ENCODE results near the gene BACH2. TPM values are rescaled to one million over a fixed set of nuclear protein-coding genes. Genes with fewer than 3 reads are reported as not detected.
A peak's percentile ranks its signal among the peaks of the same experiment; 100 is the strongest.

Gene BACH2
- total RNA-seq, 1 donor from 2014 or later, result 90.4 TPM

GRCh38 chr6:90080876-90081481 is 215.7 kb downstream of the BACH2 start:
- Mint-ChIP-seq H3K9me3 (no peaks in the 10 kb centered on the region), H3K36me3 (ENCODE audit: low read depth) (peaks cover 50% of the 10 kb centered on the region), H3K4me1 (peaks cover 96% of the 10 kb centered on the region), H3K4me3 (peak overlapping the region; percentile 84), H3K27ac (peak overlapping the region; percentile 86), H3K27me3 (no peaks in the 10 kb centered on the region)
- CTCF ChIA-PET, result interaction anchor here (1.3 kb wide), 1 partner anchor 136 kb away, joined by 4 read pairs; no protein-coding TSS in a partner anchor
- no peak for TF ChIP-seq CTCF (IDR thresholded peaks at IDR 0.05)
- ATAC-seq (ENCODE audit: low read depth) (peak; percentile 61), DNase-seq (no peak)
- intact Hi-C loops (cut with micrococcal nuclease), result loop anchor here (1.0 to 10.0 kb wide), 9 partner anchors 27 to 396 kb away; partner anchors contain the start of gene CASP8AP2
- POLR2A ChIA-PET, result interaction anchor here (0.6 to 1.4 kb wide), 7 partner anchors 14 to 136 kb away, joined by 3 to 7 read pairs (median 4); no protein-coding TSS in a partner anchor

- ATAC-seq (ENCODE audit: low read depth) (peak; percentile 22), DNase-seq (no peak)
- TF ChIP-seq CTCF (IDR thresholded peaks at IDR 0.05), result no peak
- POLR2A ChIA-PET, result interaction anchor here (0.6 to 1.4 kb wide), 7 partner anchors 15 to 137 kb away, joined by 3 to 7 read pairs (median 4); no protein-coding TSS in a partner anchor
- Mint-ChIP-seq H3K4me1 (peaks cover 95% of the 10 kb centered on the region), H3K4me3 (peak overlapping the region; percentile 84), H3K27me3 (no peaks in the 10 kb centered on the region), H3K36me3 (ENCODE audit: low read depth) (peaks cover 48% of the 10 kb centered on the region), H3K9me3 (no peaks in the 10 kb centered on the region), H3K27ac (peak overlapping the region; percentile 86)
- CTCF ChIA-PET, result interaction anchor here (1.3 kb wide), 1 partner anchor 137 kb away, joined by 4 read pairs; no protein-coding TSS in a partner anchor
- intact Hi-C loops (cut with micrococcal nuclease), result loop anchor here (1.0 to 10.0 kb wide), 11 partner anchors 28 to 397 kb away; partner anchors contain the start of gene CASP8AP2
Measured at GRCh38 chr6:90079560-90080490, 216.8 kb downstream of the BACH2 start.

DNA sequence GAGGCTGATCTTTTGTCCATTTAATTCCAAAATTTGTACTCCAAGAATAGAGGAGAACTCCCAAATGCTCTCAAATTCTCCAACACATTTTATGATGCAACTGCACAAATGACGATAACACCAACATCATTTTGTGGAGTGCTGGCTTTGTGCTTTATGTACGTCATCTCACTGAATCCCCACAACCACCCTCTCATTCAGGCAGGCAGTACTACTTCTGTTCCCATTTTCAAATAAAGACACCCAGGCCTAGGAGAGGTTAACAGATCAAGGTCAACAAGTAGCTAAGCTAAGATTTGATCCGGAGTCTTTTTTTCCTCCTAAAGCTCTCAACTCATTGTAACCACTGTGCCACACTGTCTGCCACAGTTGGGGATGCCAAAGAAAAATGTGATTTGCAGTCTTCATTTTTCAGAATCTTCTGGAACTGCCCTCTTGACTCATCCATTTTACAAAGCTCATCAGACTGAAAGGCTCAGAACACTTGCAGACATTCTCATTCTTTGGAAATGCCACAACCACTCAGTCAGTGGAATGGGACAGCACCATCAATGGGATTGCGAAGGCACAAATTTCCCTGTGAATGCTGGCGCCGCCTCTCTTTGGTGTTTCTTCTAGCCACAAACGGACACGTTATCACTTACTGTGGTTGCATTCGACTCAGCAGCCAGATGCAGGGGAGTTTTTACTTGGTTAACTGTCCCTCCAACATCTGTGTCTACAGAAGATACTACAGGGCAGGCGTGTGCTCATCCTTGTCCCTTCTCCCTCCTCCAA is 217.9 kb downstream of the BACH2 start:
- Mint-ChIP-seq H3K27ac (peak overlapping the region; percentile 86), H3K9me3 (no peaks in the 10 kb centered on the region), H3K4me1 (peaks cover 95% of the 10 kb centered on the region), H3K27me3 (no peaks in the 10 kb centered on the region), H3K36me3 (ENCODE audit: low read depth) (peaks cover 51% of the 10 kb centered on the region), H3K4me3 (peak overlapping the region; percentile 84)
- CTCF ChIA-PET, result interaction anchor here (0.8 kb wide), 1 partner anchor 138 kb away, joined by 3 read pairs; no protein-coding TSS in a partner anchor
- ATAC-seq (ENCODE audit: low read depth) (no peak), DNase-seq (no peak)
- POLR2A ChIA-PET, result interaction anchor here (0.8 to 1.1 kb wide), 4 partner anchors 9 to 140 kb away, joined by 3 to 5 read pairs (median 4); no protein-coding TSS in a partner anchor
- TF ChIP-seq CTCF (IDR thresholded peaks at IDR 0.05), result no peak
- intact Hi-C loops (cut with micrococcal nuclease), result loop anchor here (10.0 kb wide), 2 partner anchors 54 to 134 kb away; no protein-coding TSS in a partner anchor

DNA sequence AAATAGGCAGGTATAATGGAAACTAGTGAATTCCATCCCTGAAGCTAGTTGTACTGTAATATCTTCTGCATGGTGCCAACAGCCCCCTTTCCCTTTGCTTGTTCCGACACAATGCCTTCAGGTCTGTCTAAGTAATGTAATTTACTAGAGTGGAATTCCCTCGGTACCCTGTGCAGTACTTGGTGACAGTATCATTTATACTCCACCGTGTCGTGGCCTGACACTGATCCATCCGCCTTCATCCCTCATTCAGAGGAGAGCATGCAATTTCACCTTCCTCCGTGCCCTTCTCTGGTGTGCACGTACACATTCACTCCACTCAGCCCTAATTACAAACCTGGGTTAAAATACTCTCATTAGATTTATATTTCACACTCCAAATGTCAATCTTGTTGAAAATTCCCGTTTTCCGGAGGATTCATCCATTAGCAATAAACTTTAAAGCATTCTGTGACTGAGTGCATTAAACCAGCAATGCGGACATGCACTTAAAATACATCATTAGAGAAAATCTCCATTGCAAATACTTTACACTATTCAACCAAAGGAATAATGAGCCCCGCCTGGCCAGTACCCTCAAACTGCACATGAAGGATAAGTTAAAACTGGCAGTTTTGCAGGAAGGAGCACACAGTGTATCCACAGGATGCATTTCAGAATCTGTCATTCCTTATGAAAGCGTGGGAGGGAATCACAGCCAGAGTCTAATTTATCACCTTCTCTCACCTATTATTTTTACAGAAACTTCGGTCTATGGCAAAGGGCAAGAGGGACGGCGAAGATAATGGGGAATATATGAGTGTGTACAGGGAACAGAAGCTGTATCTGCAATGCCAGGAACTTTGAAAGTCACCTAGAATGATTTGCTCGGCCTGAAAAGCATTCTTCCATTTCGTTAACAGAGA is 219.9 kb downstream of the BACH2 start:
- H3K27me3 Mint-ChIP-seq, result no peaks in the 10 kb centered on the region
- intact Hi-C loops (cut with micrococcal nuclease), result loop anchor here (10.0 kb wide), 2 partner anchors 52 to 132 kb away; no protein-coding TSS in a partner anchor
- ATAC-seq (ENCODE audit: low read depth) (no peak), DNase-seq (no peak)
- no peak overlapping the region for H3K4me3 Mint-ChIP-seq
- H3K27ac Mint-ChIP-seq, result peak overlapping the region; percentile 27
- H3K4me1 Mint-ChIP-seq, result peaks cover 97% of the 10 kb centered on the region
- H3K36me3 Mint-ChIP-seq (ENCODE audit: low read depth), result peaks cover 62% of the 10 kb centered on the region
- no peaks in the 10 kb centered on the region for H3K9me3 Mint-ChIP-seq
- ChIA-PET CTCF (no interaction called here), POLR2A (no interaction called here)
- no peak for TF ChIP-seq CTCF (IDR thresholded peaks at IDR 0.05)
